Measurements from ENCODE around the gene EFNA2.

Gene EFNA2

DNA sequence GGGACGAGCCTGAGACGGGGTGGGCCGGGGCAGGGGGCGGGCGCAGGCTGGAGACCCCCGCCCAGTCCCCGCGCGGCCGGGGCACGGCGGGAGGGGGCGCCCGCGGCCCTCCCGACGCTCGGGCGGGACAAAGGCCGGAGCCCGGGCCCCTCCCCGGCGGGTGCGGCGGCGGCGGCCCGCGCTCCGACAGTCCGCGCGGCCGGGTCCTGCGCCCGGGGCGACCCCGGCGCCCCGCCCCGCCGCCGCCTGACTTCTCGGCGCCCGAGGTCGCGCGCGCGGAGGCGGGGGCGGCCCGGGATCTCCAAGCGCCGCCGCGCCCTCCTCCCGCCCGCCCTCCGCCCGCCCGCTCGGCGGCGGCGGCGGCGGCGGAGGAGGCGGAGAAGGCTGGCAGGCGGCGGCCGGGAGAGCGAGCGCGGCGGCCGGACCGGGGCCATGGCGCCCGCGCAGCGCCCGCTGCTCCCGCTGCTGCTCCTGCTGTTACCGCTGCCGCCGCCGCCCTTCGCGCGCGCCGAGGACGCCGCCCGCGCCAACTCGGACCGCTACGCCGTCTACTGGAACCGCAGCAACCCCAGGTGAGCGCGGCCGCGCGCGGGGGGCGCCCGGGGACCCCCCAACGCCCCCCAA lies at the start of gene EFNA2:
TSS of gene EFNA2 (plus strand) at position 137 of the 624 bp plus-strand sequence. CDS start at position 433, 296 bp downstream.
- TF ChIP-seq, protein P1, sequence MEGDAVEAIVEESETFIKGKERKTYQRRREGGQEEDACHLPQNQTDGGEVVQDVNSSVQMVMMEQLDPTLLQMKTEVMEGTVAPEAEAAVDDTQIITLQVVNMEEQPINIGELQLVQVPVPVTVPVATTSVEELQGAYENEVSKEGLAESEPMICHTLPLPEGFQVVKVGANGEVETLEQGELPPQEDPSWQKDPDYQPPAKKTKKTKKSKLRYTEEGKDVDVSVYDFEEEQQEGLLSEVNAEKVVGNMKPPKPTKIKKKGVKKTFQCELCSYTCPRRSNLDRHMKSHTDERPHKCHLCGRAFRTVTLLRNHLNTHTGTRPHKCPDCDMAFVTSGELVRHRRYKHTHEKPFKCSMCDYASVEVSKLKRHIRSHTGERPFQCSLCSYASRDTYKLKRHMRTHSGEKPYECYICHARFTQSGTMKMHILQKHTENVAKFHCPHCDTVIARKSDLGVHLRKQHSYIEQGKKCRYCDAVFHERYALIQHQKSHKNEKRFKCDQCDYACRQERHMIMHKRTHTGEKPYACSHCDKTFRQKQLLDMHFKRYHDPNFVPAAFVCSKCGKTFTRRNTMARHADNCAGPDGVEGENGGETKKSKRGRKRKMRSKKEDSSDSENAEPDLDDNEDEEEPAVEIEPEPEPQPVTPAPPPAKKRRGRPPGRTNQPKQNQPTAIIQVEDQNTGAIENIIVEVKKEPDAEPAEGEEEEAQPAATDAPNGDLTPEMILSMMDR (IDR thresholded peaks at IDR 0.05), result peak; percentile 25; the same call in 1 of the 2 replicates

DNA sequence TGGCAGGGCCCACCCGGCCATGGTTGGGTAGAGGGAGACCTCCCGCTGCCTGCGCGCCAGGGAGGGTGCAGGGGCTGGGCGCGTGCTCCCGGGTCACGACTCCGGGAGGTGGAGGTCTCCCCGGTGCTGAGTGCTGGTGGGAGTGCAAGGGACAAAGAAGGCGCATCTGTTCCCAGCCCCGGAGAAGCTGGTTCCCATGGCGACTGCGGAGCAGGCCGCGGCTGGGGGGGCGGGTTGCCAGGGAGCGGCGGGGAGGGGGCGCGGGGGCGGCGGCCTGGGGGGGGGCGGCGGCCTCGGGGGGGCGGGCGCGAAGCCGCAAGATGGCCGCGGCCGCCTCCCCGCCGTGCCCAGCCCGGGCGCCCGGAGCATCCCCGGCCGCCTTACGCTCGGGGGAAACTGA lies 49.1 kb upstream of the EFNA2 start:
- TF ChIP-seq, protein P1 (IDR thresholded peaks at IDR 0.05), result no peak

DNA sequence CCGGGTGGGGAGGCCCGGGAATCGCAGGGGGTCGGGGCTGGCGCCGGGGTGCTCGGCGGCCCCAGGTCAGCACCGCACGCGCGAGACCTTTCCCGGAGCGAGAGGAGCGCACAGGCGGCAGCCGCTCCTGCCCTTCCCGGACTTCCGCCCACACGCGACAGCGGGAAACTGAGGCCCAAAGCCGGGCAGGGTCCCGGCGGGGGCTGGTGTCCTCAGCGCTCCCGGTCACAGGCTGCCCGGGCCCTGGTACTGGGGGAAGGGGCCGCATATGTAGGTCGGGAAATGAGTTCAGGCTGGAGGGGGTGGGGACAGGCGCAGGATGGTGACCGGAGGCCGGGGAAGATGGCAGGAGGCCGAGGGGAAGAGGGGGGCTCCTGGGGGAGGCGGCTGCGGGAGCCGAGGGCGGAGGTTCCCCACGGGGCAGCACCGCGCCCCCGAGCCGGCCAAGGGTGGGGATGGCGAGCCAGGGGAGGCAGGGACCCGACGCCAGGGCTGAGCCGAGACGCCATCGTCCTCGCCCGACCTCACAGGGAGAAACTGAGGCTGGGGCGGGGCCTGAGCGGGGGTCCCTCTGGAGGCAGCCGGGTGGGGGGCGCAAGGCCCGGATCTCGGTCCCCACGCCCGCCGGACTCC lies 48.5 kb upstream of the EFNA2 start:
- TF ChIP-seq, protein P1 (IDR thresholded peaks at IDR 0.05), result no peak

DNA sequence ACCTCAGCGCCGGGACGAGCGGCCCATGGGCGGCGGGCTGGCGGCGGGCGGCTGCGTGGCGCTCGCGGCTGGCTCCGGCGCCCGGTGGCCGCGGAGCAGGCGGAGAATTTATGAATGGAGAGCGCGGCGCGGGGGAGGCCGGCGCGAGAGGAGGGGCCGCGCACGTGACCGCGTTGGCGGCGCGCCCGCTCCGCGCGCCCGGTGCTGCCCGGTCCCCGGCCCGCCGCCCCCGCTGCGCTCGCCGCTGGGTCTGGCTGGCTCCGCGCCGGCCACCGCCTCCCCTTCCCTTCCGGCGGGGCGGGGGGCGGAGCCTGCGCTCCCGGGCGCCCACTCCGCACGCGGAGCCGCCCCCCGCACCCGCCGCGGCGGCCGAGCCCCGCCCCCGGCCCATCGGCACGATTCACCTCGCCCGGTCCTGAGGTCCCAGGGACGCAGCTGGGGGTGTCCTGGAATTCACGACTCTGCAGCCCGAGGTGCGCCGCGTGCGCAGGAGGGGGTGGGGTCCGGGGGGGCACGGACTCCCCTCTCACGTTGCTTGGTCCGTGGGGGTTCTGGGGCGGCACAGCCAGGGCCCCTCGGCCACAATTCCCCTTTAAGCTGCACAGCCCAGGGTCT lies 47.8 kb upstream of the EFNA2 start, which contains the start of gene CBARP:
TSS of gene CBARP (minus strand) at position 252 of the 615 bp plus-strand sequence. CDS start 1,905 bp downstream, outside the sequence.
- TF ChIP-seq, protein P1 (IDR thresholded peaks at IDR 0.05), result no peak

DNA sequence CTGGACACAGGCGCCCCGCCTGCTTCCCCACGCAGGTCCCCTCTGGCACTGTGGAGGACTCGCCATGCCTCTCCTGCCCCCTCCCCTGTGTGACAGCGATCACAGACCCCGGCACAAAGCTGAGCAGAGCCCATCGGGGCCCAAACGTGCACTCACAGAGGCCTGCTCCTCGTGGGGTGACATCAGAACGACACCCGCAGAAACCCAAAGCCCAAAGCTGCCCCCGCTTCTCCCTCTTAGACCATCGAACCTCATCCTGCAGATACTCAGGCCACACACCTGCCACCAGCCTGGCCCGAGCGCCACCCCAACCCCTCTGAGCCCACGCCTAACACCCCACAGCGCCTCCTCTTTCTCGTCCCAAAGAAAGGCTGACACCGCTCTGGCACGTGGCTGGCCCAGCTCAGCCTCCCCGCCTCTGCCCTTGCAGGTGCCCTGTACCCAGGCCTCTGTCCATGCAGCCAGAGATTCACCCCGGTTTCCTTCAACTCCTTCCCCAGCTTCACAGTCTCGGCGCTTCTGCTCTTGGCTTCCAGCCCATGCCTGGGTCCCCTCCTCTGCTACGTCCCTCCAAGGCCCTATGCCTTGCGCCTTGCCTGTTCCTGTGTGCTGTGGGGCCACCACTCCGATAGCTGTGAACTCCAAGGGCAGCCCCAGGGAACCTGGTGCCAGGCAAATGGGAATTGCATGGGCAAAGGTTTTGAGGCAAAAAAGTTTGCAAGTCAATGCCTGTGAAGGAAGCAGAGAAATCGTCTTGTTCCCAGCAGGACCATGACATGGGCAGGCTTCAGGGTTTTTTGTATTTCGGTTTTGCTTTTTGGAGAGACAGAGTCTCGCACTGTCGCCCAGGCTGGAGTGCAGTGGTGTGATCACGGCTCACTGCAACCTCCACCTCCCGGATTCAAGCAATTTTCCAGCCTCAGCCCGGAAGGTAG lies 47.0 kb upstream of the EFNA2 start:
- TF ChIP-seq, protein P1 (IDR thresholded peaks at IDR 0.05), result no peak

DNA sequence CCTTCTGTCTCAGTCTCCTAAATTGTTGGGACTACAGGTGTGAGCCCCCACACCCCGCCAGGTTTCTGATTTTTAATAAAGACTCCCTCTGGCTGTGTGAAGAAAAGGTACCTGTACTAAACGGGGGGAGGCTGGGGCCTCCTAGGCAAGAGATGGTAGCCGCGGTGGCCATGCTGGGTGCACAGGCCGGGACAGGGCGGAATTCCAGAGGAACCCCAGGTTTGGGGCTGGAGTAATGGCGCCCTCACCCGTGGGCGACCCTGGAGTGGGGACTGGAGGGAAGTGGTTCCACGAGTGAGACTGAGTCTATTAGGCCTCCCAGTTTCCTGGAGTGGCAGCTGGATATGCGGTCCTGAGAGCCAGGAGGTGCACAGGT lies 46.3 kb upstream of the EFNA2 start:
- TF ChIP-seq, protein P1 (IDR thresholded peaks at IDR 0.05), result no peak
